Prostate gland (tissue), 2 donors: ENCODE data around the gene TDRD3.

Experiments
- POLR2A ChIP-seq: fragments of 450-650 bp; IDR thresholded peaks from one replicate; pipeline ENCODE4 v1.6.1; 2016; ENCODE audit warnings: antibody characterized with exemption, mild to moderate bottlenecking
- TF ChIP-seq, protein P1 (sequence below), 4 experiments: fragments of 200-600 bp in 2 of 4; fragments of 450-650 bp in 2 of 4; sonication (generic) in 2 of 4; IDR thresholded peaks; 1 replicate in 3 of 4; 2 replicates in 1 of 4; pipeline ENCODE4 v1.5.1; 2016 to 2019; ENCODE audit warnings: antibody characterized with exemption in 4 of 4, mild to moderate bottlenecking in 2 of 4, moderate library complexity in 2 of 4

DNA sequence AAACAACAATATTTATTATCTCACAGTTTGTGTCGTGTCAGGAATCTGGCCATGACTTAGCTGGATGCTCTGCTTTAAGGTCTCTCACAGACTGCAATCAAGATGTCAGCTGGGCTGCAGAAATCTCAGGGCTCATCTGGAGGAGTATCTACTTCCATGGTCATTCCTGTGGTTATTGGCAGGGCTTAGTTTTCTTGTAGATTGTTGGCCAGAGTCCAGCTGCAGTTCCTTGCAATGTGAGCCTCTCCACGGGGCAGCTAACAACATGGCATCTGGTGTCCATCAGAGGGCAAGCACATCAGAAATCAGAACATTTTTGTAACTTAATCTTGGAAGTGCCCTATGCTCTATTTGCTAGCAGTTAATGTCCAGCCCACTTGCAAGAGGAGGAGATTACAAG is 45.7 kb upstream of the TDRD3 start:
- TF ChIP-seq, protein P1, sequence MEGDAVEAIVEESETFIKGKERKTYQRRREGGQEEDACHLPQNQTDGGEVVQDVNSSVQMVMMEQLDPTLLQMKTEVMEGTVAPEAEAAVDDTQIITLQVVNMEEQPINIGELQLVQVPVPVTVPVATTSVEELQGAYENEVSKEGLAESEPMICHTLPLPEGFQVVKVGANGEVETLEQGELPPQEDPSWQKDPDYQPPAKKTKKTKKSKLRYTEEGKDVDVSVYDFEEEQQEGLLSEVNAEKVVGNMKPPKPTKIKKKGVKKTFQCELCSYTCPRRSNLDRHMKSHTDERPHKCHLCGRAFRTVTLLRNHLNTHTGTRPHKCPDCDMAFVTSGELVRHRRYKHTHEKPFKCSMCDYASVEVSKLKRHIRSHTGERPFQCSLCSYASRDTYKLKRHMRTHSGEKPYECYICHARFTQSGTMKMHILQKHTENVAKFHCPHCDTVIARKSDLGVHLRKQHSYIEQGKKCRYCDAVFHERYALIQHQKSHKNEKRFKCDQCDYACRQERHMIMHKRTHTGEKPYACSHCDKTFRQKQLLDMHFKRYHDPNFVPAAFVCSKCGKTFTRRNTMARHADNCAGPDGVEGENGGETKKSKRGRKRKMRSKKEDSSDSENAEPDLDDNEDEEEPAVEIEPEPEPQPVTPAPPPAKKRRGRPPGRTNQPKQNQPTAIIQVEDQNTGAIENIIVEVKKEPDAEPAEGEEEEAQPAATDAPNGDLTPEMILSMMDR (IDR thresholded peaks at IDR 0.05), result no peak
- no peak for TF ChIP-seq POLR2A
